Measurements from ENCODE around the gene ZNF827.

The ZNF827 gene

GRCh38 chr4:145902522-145902921 lies 36.1 kb downstream of the ZNF827 start:
- Histone ChIP-seq H3K4me3 (ENCODE audit: insufficient read depth, low read length, poor library complexity, severe bottlenecking) (no peak overlapping the region), H3K27me3 (ENCODE audit: low read length) (no peaks in the 10 kb centered on the region), H2AFZ (ENCODE audit: low read depth, low read length, severe bottlenecking) (no peak overlapping the region), H3F3A (ENCODE audit: insufficient read depth) (no peaks in the 10 kb centered on the region), H3K9me2 (replicated peaks; ENCODE audit: insufficient read depth, low read length) (no peaks in the 10 kb centered on the region), H3K9ac (ENCODE audit: low read length) (no peak overlapping the region), H3K36me3 (ENCODE audit: low read length) (peaks cover 8% of the 10 kb centered on the region), H4K20me1 (ENCODE audit: low read depth, low read length) (peaks cover 5% of the 10 kb centered on the region; the same call in 1 of the 2 replicates), H3K79me2 (ENCODE audit: insufficient read depth, low read length) (peaks cover 96% of the 10 kb centered on the region), H3K9me3 (ENCODE audit: insufficient read depth, low read length) (no peaks in the 10 kb centered on the region), H3K4me2 (ENCODE audit: low read depth, low read length, poor library complexity, severe bottlenecking) (no peak overlapping the region), H3K27ac (ENCODE audit: low read depth, low read length) (no peak overlapping the region)
- TF ChIP-seq CTCF (IDR thresholded peaks at IDR 0.05; ENCODE audit: insufficient read depth, low read length, poor library complexity, severe bottlenecking) (no peak), EZH2phosphoT487 (conservative IDR thresholded peaks at IDR 0.05; ENCODE audit: low read length) (no peak)

- TF ChIP-seq CTCF (IDR thresholded peaks at IDR 0.05; ENCODE audit: insufficient read depth, low read length, poor library complexity, severe bottlenecking) (no peak), EZH2phosphoT487 (conservative IDR thresholded peaks at IDR 0.05; ENCODE audit: low read length) (no peak)
- no peaks in the 10 kb centered on the region for H3K27me3 ChIP-seq (ENCODE audit: low read length)
- no peaks in the 10 kb centered on the region for H3K9me3 ChIP-seq (ENCODE audit: insufficient read depth, low read length)
- H2AFZ ChIP-seq (ENCODE audit: low read depth, low read length, severe bottlenecking): no peak overlapping the region
- no peak overlapping the region for H3K4me2 ChIP-seq (ENCODE audit: low read depth, low read length, poor library complexity, severe bottlenecking)
- peaks cover 11% of the 10 kb centered on the region for H3K36me3 ChIP-seq (ENCODE audit: low read length)
- peaks cover 96% of the 10 kb centered on the region for H3K79me2 ChIP-seq (ENCODE audit: insufficient read depth, low read length)
- H3K27ac ChIP-seq (ENCODE audit: low read depth, low read length): no peak overlapping the region
- no peak overlapping the region for H3K4me3 ChIP-seq (ENCODE audit: insufficient read depth, low read length, poor library complexity, severe bottlenecking)
- H4K20me1 ChIP-seq (ENCODE audit: low read depth, low read length): peaks cover 14% of the 10 kb centered on the region; the same call in 1 of the 2 replicates
- no peaks in the 10 kb centered on the region for H3K9me2 ChIP-seq (replicated peaks; ENCODE audit: insufficient read depth, low read length)
- no peaks in the 10 kb centered on the region for H3F3A ChIP-seq (ENCODE audit: insufficient read depth)
- no peak overlapping the region for H3K9ac ChIP-seq (ENCODE audit: low read length)
These were observed 38.6 kb downstream of the ZNF827 start for GRCh38 chr4:145899886-145900460.

- H3K9me3 ChIP-seq (ENCODE audit: insufficient read depth, low read length): no peaks in the 10 kb centered on the region
- H3K79me2 ChIP-seq (ENCODE audit: insufficient read depth, low read length): peaks cover 96% of the 10 kb centered on the region
- no peaks in the 10 kb centered on the region for H3K27me3 ChIP-seq (ENCODE audit: low read length)
- TF ChIP-seq CTCF (IDR thresholded peaks at IDR 0.05; ENCODE audit: insufficient read depth, low read length, poor library complexity, severe bottlenecking): no peak
- H2AFZ ChIP-seq (ENCODE audit: low read depth, low read length, severe bottlenecking): no peak overlapping the region
- no peak overlapping the region for H3K9ac ChIP-seq (ENCODE audit: low read length)
- H3K36me3 ChIP-seq (ENCODE audit: low read length): peaks cover 11% of the 10 kb centered on the region
- no peak overlapping the region for H3K4me3 ChIP-seq (ENCODE audit: insufficient read depth, low read length, poor library complexity, severe bottlenecking)
- H3F3A ChIP-seq (ENCODE audit: insufficient read depth): peaks cover under 1% of the 10 kb centered on the region; the same call in 1 of the 2 replicates
- no peak overlapping the region for H3K4me2 ChIP-seq (ENCODE audit: low read depth, low read length, poor library complexity, severe bottlenecking)
- peaks cover 24% of the 10 kb centered on the region for H4K20me1 ChIP-seq (ENCODE audit: low read depth, low read length)
- H3K27ac ChIP-seq (ENCODE audit: low read depth, low read length): no peak overlapping the region
- H3K9me2 ChIP-seq (replicated peaks; ENCODE audit: insufficient read depth, low read length): no peaks in the 10 kb centered on the region
These were observed 39.6 kb downstream of the ZNF827 start for GRCh38 chr4:145898926-145899531.
